Measurements from ENCODE around the gene HMGN5. TPM values are rescaled to one million over a fixed set of nuclear protein-coding genes. Genes with fewer than 3 reads are reported as not detected.

HMGN5 gene
- total RNA-seq, 2 donors from 2014 or later: 1.5 to 3.3 TPM

- DNase-seq (ENCODE audit: low spot score): no peak
- Mint-ChIP-seq H3K4me3 (peak overlapping the region; percentile 97), H3K4me1 (ENCODE audit: low read depth in 2 of 2) (peaks cover 21 to 36% of the 10 kb centered on the region in 2 donors), H3K27me3 (no peaks in the 10 kb centered on the region), H3K9me3 (no peaks in the 10 kb centered on the region), H3K36me3 (peaks cover 5% of the 10 kb centered on the region), H3K27ac (peak overlapping the region; percentile 89 to 96)
- ATAC-seq: peak; percentile 29 to 56
Measured at GRCh38 chrX:81202456-81202819, 725 bp upstream of the HMGN5 start.

- H3K4me1 Mint-ChIP-seq (ENCODE audit: low read depth in 2 of 2): peaks cover 17 to 30% of the 10 kb centered on the region in 2 donors
- no peak for DNase-seq (ENCODE audit: low spot score)
Measured at GRCh38 chrX:81201071-81201470, 642 bp downstream of the HMGN5 start.

GRCh38 chrX:81195712-81196111 is 6.0 kb downstream of the HMGN5 start:
- Mint-ChIP-seq H3K27me3 (peaks cover 0 to 4% of the 10 kb centered on the region in 2 donors), H3K27ac (no peak overlapping the region), H3K36me3 (no peaks in the 10 kb centered on the region), H3K9me3 (no peaks in the 10 kb centered on the region), H3K4me1 (ENCODE audit: low read depth in 2 of 2) (peaks cover 6% of the 10 kb centered on the region in 2 donors), H3K4me3 (no peak overlapping the region)
- DNase-seq (ENCODE audit: low spot score) (peak; percentile 70), ATAC-seq (peak in 1 of 2 donors; percentile 71)

More at GRCh38 chrX:81201071-81201470, 642 bp downstream of the HMGN5 start:
- ATAC-seq: no peak
- Mint-ChIP-seq H3K27me3 (peaks cover 0 to 2% of the 10 kb centered on the region in 2 donors), H3K36me3 (peaks cover 2% of the 10 kb centered on the region), H3K27ac (peak overlapping the region; percentile 89 to 96), H3K9me3 (no peaks in the 10 kb centered on the region), H3K4me3 (peak overlapping the region; percentile 97)

GRCh38 chrX:81195259-81195658 is 6.5 kb downstream of the HMGN5 start:
- no peak for ATAC-seq
- Mint-ChIP-seq H3K9me3 (no peaks in the 10 kb centered on the region), H3K36me3 (no peaks in the 10 kb centered on the region), H3K27me3 (peaks cover 0 to 4% of the 10 kb centered on the region in 2 donors), H3K27ac (no peak overlapping the region), H3K4me3 (no peak overlapping the region), H3K4me1 (ENCODE audit: low read depth in 2 of 2) (peaks cover 4 to 6% of the 10 kb centered on the region in 2 donors)
- DNase-seq (ENCODE audit: low spot score): no peak

GRCh38 chrX:81174286-81174685 is 27.4 kb downstream of the HMGN5 start:
- H3K27ac Mint-ChIP-seq: no peak overlapping the region

GRCh38 chrX:81168391-81168790 is 33.3 kb downstream of the HMGN5 start:
- no peak overlapping the region for H3K4me3 Mint-ChIP-seq
- H3K9me3 Mint-ChIP-seq: no peaks in the 10 kb centered on the region
- no peaks in the 10 kb centered on the region for H3K36me3 Mint-ChIP-seq
- no peak overlapping the region for H3K27ac Mint-ChIP-seq
- no peak for DNase-seq (ENCODE audit: low spot score)
- ATAC-seq: no peak
- H3K4me1 Mint-ChIP-seq (ENCODE audit: low read depth in 2 of 2): no peaks in the 10 kb centered on the region
- H3K27me3 Mint-ChIP-seq: peaks cover 0 to 8% of the 10 kb centered on the region in 2 donors

More at GRCh38 chrX:81174286-81174685, 27.4 kb downstream of the HMGN5 start:
- H3K27me3 Mint-ChIP-seq: peaks cover 0 to 2% of the 10 kb centered on the region in 2 donors
- no peak overlapping the region for H3K4me3 Mint-ChIP-seq
- no peaks in the 10 kb centered on the region for H3K36me3 Mint-ChIP-seq
- no peak for ATAC-seq
- H3K4me1 Mint-ChIP-seq (ENCODE audit: low read depth in 2 of 2): no peaks in the 10 kb centered on the region
- DNase-seq (ENCODE audit: low spot score): no peak
- H3K9me3 Mint-ChIP-seq: no peaks in the 10 kb centered on the region

GRCh38 chrX:81121513-81122363 is 80.0 kb downstream of the HMGN5 start:
- Mint-ChIP-seq H3K27ac (peak overlapping the region; percentile 67 to 71), H3K9me3 (no peaks in the 10 kb centered on the region), H3K4me3 (peak overlapping the region; percentile 96), H3K27me3 (peaks cover 9 to 12% of the 10 kb centered on the region in 2 donors), H3K36me3 (no peaks in the 10 kb centered on the region), H3K4me1 (ENCODE audit: low read depth in 2 of 2) (peaks cover 8 to 21% of the 10 kb centered on the region in 2 donors)
- ATAC-seq (peak; percentile 98 to 99), DNase-seq (ENCODE audit: low spot score) (peak; percentile 88)

GRCh38 chrX:81120936-81121371 is 80.8 kb downstream of the HMGN5 start:
- ATAC-seq (peak; percentile 64 to 70), DNase-seq (ENCODE audit: low spot score) (no peak)
- Mint-ChIP-seq H3K9me3 (no peaks in the 10 kb centered on the region), H3K36me3 (no peaks in the 10 kb centered on the region), H3K27ac (peak overlapping the region; percentile 12 to 67), H3K4me3 (peak overlapping the region; percentile 96), H3K27me3 (peaks cover 9 to 12% of the 10 kb centered on the region in 2 donors), H3K4me1 (ENCODE audit: low read depth in 2 of 2) (peaks cover 8 to 21% of the 10 kb centered on the region in 2 donors)

GRCh38 chrX:81120258-81120935 is 81.3 kb downstream of the HMGN5 start:
- peaks cover 9 to 12% of the 10 kb centered on the region in 2 donors for H3K27me3 Mint-ChIP-seq
- H3K36me3 Mint-ChIP-seq: no peaks in the 10 kb centered on the region
- no peak for DNase-seq (ENCODE audit: low spot score)
- H3K4me3 Mint-ChIP-seq: peak overlapping the region; percentile 96
- peaks cover 8 to 21% of the 10 kb centered on the region in 2 donors for H3K4me1 Mint-ChIP-seq (ENCODE audit: low read depth in 2 of 2)
- H3K27ac Mint-ChIP-seq: peak overlapping the region; percentile 12 to 67
- peak in 1 of 2 donors; percentile 7 for ATAC-seq
- no peaks in the 10 kb centered on the region for H3K9me3 Mint-ChIP-seq

GRCh38 chrX:81114757-81115156 is 87.0 kb downstream of the HMGN5 start:
- Mint-ChIP-seq H3K27me3 (peaks cover 0 to 14% of the 10 kb centered on the region in 2 donors), H3K36me3 (no peaks in the 10 kb centered on the region), H3K4me1 (ENCODE audit: low read depth in 2 of 2) (peaks cover 0 to 2% of the 10 kb centered on the region in 2 donors), H3K4me3 (no peak overlapping the region), H3K27ac (no peak overlapping the region), H3K9me3 (no peaks in the 10 kb centered on the region)
- ATAC-seq (no peak), DNase-seq (ENCODE audit: low spot score) (no peak)

GRCh38 chrX:81110286-81110685 is 91.4 kb downstream of the HMGN5 start:
- DNase-seq (ENCODE audit: low spot score) (no peak), ATAC-seq (no peak)
- H3K27me3 Mint-ChIP-seq: peaks cover 0 to 10% of the 10 kb centered on the region in 2 donors

GRCh38 chrX:81082649-81083048 is 119.1 kb downstream of the HMGN5 start:
- H3K36me3 Mint-ChIP-seq: no peaks in the 10 kb centered on the region
- no peak for ATAC-seq
- H3K9me3 Mint-ChIP-seq: peaks cover 5% of the 10 kb centered on the region
- no peak overlapping the region for H3K27ac Mint-ChIP-seq
- no peak for DNase-seq (ENCODE audit: low spot score)
- peaks cover 0 to 4% of the 10 kb centered on the region in 2 donors for H3K27me3 Mint-ChIP-seq
- H3K4me3 Mint-ChIP-seq: no peak overlapping the region
- no peaks in the 10 kb centered on the region for H3K4me1 Mint-ChIP-seq (ENCODE audit: low read depth in 2 of 2)

More at GRCh38 chrX:81110286-81110685, 91.4 kb downstream of the HMGN5 start:
- Mint-ChIP-seq H3K27ac (no peak overlapping the region), H3K4me3 (no peak overlapping the region), H3K4me1 (ENCODE audit: low read depth in 2 of 2) (no peaks in the 10 kb centered on the region), H3K9me3 (no peaks in the 10 kb centered on the region), H3K36me3 (peaks cover 6% of the 10 kb centered on the region)
